Measurements from ENCODE around the gene GALNT3. TPM values are rescaled to one million over a fixed set of nuclear protein-coding genes. Genes with fewer than 3 reads are reported as not detected.

GALNT3 gene
- total RNA-seq, 1 donor from 2014 or later = 28.8 TPM

DNA sequence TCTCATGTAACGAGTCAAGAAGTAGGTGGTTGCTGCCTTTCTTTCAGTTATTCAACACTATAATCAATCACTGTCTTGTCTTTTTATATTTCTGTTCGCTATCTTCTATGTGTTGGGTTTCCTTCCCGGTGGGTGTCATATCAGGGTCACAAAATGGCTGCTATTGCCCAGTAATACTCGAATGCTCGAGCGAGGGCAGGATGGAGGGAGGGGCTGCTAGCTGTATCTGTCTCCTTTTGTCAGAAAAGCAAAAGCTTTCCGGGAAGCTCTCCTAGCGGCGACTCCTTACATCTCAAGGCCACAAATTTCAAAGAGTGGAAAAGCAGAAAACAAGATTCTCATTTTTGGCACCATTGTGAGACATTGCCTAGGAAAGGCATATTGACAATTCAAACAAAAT, 16.4 kb upstream of the GALNT3 start:
- H3K9me3 Mint-ChIP-seq = no peaks in the 10 kb centered on the region
- no peaks in the 10 kb centered on the region for H3K36me3 Mint-ChIP-seq
- H3K27ac Mint-ChIP-seq = no peak overlapping the region
- no peaks in the 10 kb centered on the region for H3K27me3 Mint-ChIP-seq
- no peak overlapping the region for H3K4me3 Mint-ChIP-seq
- no peak for DNase-seq (ENCODE audit: extremely low spot score, unreplicated experiment)
- TF ChIP-seq, protein P1, sequence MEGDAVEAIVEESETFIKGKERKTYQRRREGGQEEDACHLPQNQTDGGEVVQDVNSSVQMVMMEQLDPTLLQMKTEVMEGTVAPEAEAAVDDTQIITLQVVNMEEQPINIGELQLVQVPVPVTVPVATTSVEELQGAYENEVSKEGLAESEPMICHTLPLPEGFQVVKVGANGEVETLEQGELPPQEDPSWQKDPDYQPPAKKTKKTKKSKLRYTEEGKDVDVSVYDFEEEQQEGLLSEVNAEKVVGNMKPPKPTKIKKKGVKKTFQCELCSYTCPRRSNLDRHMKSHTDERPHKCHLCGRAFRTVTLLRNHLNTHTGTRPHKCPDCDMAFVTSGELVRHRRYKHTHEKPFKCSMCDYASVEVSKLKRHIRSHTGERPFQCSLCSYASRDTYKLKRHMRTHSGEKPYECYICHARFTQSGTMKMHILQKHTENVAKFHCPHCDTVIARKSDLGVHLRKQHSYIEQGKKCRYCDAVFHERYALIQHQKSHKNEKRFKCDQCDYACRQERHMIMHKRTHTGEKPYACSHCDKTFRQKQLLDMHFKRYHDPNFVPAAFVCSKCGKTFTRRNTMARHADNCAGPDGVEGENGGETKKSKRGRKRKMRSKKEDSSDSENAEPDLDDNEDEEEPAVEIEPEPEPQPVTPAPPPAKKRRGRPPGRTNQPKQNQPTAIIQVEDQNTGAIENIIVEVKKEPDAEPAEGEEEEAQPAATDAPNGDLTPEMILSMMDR (conservative IDR thresholded peaks at IDR 0.05) = no peak
- H3K4me1 Mint-ChIP-seq (ENCODE audit: unreplicated experiment) = peaks cover under 1% of the 10 kb centered on the region

DNA sequence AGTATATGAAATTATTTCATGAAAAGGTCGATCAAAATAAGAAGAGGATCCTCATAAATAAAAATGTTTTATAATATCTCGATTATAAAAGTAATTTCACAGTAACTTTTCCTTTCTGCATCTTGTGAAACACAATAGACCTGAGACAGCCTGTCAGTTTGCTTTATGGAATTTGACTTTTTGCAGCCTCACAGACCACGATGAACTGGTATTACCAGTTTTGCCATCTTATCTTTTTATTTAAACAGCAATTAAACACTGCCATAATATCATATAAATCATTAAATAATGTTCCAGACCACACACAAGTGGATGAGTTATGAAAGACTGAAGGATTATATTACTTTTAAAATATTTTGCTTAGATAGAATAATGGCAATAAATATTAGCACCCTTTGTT, 10.7 kb upstream of the GALNT3 start:
- TF ChIP-seq, protein P1 (conservative IDR thresholded peaks at IDR 0.05) = no peak
- no peak for DNase-seq (ENCODE audit: extremely low spot score, unreplicated experiment)
- Mint-ChIP-seq H3K36me3 (no peaks in the 10 kb centered on the region), H3K27me3 (no peaks in the 10 kb centered on the region), H3K9me3 (no peaks in the 10 kb centered on the region), H3K4me1 (ENCODE audit: unreplicated experiment) (peaks cover 4% of the 10 kb centered on the region), H3K4me3 (peak overlapping the region; percentile 67), H3K27ac (peak overlapping the region; percentile 46)

DNA sequence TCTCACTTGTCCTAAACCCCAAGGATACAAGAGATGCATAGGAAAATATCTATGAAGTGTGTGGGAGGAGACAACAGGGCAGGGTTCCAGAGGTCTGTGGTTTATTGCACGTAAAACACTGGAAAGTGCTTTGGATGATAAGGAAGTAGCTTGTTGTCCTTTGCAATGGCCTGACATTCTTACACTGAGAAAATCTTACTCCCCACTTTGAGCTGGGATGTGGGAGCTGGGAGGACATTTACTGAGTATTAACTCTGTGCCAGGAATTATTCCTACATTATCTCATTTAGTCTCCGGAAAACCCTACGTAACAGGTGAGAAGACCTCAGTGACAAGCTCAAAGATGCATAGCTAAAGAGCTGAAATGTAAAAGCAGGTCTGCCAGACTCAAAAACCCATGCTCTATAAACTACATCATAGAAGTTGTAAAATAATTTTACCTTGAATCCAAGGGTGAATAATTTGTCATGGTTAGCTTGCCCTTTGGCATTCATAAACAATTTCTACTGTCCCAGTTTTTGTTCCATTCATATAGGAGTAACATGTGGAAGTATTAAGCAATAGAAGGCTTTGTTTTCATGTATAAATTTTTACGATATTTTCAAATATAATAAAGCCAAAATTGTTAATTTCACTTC, 9.2 kb upstream of the GALNT3 start:
- Mint-ChIP-seq H3K27me3 (no peaks in the 10 kb centered on the region), H3K36me3 (no peaks in the 10 kb centered on the region), H3K27ac (no peak overlapping the region), H3K4me3 (no peak overlapping the region), H3K4me1 (ENCODE audit: unreplicated experiment) (peaks cover 4% of the 10 kb centered on the region), H3K9me3 (no peaks in the 10 kb centered on the region)
- DNase-seq (ENCODE audit: extremely low spot score, unreplicated experiment) = no peak
- TF ChIP-seq, protein P1 (conservative IDR thresholded peaks at IDR 0.05) = no peak

DNA sequence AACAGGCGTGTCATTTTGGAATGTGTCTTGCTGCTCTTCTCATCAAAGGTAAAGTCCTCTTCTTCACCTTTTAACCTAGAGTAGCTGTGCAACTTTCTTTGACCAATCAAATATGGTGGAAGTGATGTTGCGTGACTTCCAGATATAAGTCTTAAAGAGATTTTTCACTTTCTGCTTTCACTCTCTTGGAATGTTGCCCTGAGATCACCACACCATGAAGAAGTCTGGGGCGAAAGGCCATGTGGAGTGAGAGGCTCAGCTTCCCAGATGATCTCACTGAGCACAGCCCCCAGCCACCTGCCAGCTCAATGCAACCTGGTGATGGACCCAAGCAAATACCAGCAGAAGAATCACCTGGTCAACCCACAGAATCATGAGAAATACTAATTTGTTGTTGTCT, 7.1 kb upstream of the GALNT3 start:
- Mint-ChIP-seq H3K27ac (no peak overlapping the region), H3K9me3 (no peaks in the 10 kb centered on the region), H3K4me3 (no peak overlapping the region), H3K36me3 (no peaks in the 10 kb centered on the region), H3K4me1 (ENCODE audit: unreplicated experiment) (peaks cover 4% of the 10 kb centered on the region), H3K27me3 (peaks cover 8% of the 10 kb centered on the region)
- TF ChIP-seq, protein P1 (conservative IDR thresholded peaks at IDR 0.05) = no peak
- DNase-seq (ENCODE audit: extremely low spot score, unreplicated experiment) = no peak

DNA sequence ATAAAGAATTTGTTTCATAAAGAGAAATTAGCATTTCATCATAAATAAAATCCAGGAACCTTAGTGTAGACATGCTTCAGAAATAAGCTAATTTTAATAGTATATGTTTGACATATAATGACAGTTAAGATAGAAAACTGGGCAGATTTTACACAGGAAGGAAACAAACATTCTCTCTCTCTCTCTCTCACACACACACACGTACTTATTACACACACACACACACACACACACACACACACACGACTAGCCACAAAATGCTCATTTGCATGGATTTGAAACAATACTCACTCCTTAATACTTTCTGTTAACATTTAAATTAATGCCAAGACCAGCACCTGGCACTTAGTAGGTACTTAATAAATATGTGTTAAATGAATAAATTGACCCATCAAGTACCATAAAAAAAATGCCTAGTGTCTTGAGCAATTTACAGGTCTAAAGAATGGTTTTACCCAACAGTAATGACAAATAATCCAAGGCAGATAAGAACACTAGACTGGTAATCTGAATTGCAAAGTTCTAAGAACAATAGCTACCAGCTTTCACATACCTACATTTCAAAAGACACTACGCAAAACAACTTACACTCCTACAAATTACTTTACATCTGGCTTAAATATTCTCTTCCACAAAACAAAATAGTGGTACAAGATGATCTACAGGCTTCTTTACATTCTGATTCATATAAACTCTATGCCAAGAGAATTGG, 2.9 kb upstream of the GALNT3 start:
- Mint-ChIP-seq H3K9me3 (no peaks in the 10 kb centered on the region), H3K27ac (no peak overlapping the region), H3K27me3 (peaks cover 39% of the 10 kb centered on the region), H3K36me3 (peaks cover 3% of the 10 kb centered on the region), H3K4me1 (ENCODE audit: unreplicated experiment) (peaks cover 4% of the 10 kb centered on the region), H3K4me3 (no peak overlapping the region)
- DNase-seq (ENCODE audit: extremely low spot score, unreplicated experiment) = no peak
- TF ChIP-seq, protein P1 (conservative IDR thresholded peaks at IDR 0.05) = no peak
